Activated CD4-positive, alpha-beta T cell treated with anti-CD3 and anti-CD28 coated beads, Interleukin-2, amount 50 U/mL, for 16 hours (primary cell): ENCODE data around the gene KCNN3.
A peak's percentile ranks its signal among the peaks of the same experiment; 100 is the strongest.
"Not testable (repeated sequence)": the region's sequence is repeated elsewhere in the genome, so short reads cannot be mapped to it uniquely, and the experiment has no call there.

Experiments used
- DNase-seq: peaks from one replicate; pipeline ENCODE4 v3.0.0-alpha.2; 2020

KCNN3 gene

GRCh38 chr1:154870115-154870571 lies at the start of gene KCNN3:
Gene KCNN3 (minus strand): TSS chr1:154870281. CDS start chr1:154869964, 317 bp downstream.
- peak; percentile 73 for DNase-seq

DNA sequence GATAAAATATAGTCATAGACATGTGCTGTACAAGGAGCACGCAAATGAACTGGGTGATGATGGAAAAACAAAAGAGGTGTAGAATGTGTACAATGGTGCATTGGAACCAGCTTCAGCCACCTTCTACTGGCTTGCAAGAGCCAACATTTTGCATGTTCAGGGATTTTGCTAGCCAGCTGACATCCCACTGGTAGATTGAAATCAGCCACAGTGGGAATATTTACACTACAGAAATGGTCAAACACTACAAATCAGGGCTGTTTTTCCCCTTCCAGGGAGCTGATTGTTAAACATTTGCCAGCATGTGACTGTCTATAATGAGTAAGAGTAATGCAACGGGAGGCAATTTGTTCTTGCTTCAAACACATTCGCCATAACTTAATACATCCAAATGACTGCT lies 43.2 kb upstream of the KCNN3 start:
- DNase-seq: no peak

GRCh38 chr1:154912755-154913154 lies 42.7 kb upstream of the KCNN3 start:
- DNase-seq: no peak

DNA sequence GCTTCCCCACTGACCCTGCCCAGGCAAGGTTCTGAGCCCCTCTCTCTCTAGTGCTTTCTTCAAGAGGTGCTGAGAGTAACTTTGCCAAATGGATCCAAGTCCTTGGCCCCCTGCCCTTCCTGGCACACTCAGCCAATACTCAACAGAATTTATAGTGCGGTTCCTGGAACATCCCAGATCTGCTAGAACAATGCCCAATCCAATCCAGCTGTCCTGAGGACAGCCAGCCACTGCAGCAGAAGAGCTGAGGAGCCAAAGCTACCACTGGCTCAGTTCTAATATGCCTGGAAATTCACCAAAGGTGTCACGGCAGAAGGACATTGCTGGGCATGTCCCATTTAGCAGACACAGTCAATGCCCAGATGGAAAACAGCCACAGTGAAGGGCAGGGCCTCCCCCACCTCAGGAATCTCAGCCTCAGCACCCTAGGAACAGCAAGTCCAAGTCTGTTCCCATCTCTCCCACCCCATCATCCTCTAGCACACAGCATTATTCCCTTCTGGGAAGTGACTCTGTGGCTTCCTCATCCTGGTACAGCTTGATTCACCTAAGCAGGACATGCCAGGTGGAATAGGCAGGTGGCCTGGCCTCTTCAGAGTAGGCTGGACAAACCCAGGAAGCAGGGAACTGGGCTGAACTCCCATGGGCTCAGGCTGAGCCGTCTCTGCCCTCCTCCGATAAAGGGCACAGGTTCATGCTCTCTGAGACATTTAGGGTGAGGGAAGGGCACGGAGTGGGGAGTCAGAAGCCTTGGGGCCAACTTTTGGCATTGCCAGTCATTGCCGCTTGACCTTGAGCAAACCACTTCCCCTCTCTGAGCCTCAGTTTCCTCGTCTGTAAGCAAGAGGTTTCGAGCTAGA lies 41.8 kb upstream of the KCNN3 start:
- DNase-seq: no peak

- no peak for DNase-seq
These were observed 40.8 kb upstream of the KCNN3 start for GRCh38 chr1:154910851-154911250.

- DNase-seq: no peak
These were observed 38.9 kb upstream of the KCNN3 start for GRCh38 chr1:154908937-154909336.

GRCh38 chr1:154908129-154908528 lies 38.0 kb upstream of the KCNN3 start:
- DNase-seq: not testable (repeated sequence)

DNA sequence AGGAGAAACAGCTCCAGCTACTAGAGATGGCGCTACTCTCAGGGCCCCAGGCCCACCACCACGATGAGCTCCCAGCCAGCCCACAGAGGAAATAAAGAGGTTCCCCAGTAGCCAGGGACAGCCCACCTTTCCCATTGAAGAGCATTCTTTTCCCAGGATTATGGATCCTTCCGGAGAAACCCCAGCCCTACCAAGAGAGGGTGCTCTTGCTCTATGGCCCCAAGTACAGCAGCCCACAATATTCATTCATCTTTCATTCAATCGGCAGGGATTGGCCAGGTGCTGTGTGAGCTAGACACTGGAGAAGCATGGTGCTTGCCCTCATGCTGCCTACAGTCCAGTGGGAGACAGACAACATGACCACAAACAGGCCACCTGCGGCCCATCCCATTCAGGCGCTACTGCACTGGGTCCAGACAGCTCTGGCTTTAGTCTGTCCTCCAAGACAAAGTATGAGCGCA lies 36.6 kb upstream of the KCNN3 start:
- DNase-seq: no peak

- no peak for DNase-seq
These were observed 33.0 kb upstream of the KCNN3 start for GRCh38 chr1:154902938-154903566.

DNA sequence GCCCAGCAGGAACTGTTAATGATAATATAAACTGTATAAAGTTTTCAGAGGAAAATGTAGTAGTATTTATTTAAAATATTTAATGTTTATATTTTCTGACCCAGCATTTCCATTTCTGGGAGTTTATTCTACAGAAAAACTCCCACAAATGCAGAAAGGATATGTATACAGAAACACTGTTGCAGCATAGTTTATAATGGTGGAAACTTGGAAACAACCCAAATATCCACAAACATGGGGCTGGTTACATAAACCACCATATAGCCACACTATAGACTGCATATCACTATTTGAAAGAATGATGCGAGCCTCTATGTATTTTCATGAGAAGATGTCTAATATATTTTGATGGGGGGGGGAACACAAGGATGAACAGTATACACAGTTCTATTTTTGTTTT lies 31.5 kb upstream of the KCNN3 start:
- DNase-seq: no peak

- DNase-seq: no peak
These were observed 29.0 kb upstream of the KCNN3 start for GRCh38 chr1:154899041-154899440.

- no peak for DNase-seq
These were observed 26.7 kb upstream of the KCNN3 start for GRCh38 chr1:154896771-154897286.

DNA sequence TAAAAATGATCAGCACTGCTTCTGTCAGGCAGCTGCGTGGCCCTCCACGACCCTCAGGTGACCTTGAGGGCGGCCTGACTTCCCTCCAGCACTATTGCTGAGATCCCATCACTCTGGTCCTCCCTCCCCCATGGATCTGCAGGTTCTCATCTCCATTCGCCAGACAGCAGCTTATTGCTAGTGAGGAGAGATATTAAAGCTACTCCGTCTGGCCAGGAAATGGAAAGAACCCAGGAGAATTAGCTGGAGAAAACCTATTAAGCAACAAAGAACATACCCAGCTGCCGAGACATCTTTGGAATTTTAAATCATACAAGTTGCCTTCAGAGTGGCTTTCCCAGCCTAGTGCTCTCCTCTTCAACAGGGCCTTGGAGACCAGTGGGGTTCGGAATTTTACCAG lies 25.7 kb upstream of the KCNN3 start:
- no peak for DNase-seq

DNA sequence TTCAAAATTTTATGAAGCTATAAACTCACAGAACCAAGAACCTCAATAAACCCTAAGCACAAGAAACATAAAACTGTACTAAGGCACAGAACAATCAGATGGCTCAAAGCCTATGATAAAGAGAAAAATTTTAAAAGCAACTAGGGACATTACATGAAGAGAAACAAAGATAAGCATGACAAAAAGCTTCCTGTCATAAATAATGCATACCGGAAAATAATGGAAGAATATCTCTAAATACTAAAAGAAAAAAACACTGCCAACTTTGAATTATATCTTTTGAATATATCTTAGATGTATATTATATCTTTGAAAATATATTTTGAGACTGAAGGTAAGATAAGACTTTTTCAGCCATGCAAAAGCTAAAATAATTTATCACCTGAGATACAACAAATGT lies 21.4 kb upstream of the KCNN3 start:
- no peak for DNase-seq

DNA sequence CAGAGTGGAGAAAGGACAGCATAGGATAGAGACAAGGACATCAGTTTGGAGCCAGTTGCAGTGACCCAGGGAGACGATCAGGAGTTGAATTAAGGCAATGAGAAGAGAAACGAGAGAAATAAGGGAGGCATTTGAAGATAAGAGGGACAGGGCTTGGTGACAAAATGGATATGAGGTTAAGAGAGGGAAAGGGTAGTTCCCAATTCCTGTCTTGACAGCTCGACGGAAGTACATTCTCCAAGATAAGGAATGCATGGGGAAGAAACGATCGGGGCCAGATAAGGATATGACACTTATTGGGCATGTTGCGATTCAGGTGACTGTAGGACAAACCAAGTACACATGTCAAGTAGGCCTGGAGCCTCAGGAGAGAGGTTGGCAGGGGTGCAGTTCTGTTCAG lies 18.7 kb upstream of the KCNN3 start:
- DNase-seq: no peak

DNA sequence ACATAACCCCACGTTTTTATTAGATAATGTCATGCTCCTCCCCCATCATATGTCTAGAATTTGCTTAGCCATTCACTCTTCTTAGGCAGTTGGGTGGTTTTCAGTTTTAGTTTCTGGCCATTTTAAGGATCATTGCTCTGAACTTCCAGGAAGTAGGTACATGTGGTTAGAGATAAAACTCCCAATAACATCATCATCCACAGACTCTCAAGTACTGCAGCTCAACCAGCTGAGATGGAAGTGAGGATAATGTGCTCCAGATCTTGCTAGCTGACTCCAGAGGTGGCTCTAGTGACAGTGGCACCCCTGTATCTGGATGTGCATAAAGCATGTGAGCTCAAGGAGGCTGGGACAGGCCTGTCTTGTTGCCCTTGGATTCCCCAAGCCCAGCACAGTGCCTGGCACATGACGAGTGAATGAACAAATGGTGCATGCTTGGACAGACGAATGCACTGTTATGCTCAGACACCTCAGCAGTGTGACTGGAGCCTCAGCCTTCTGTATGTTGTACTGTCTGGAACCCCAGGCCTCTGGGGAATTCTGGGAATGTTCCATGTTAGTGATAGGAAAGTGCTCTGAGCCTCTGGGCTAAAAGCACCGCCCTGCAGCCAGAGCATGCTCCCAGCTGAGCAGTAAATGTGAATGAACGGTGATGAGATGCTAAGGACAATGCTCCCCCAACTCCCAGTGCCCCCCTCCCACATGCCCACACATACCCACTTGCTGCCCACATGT lies 16.4 kb upstream of the KCNN3 start:
- peak; percentile 49 for DNase-seq

GRCh38 chr1:154884869-154885701 lies 15.0 kb upstream of the KCNN3 start:
- DNase-seq: no peak

DNA sequence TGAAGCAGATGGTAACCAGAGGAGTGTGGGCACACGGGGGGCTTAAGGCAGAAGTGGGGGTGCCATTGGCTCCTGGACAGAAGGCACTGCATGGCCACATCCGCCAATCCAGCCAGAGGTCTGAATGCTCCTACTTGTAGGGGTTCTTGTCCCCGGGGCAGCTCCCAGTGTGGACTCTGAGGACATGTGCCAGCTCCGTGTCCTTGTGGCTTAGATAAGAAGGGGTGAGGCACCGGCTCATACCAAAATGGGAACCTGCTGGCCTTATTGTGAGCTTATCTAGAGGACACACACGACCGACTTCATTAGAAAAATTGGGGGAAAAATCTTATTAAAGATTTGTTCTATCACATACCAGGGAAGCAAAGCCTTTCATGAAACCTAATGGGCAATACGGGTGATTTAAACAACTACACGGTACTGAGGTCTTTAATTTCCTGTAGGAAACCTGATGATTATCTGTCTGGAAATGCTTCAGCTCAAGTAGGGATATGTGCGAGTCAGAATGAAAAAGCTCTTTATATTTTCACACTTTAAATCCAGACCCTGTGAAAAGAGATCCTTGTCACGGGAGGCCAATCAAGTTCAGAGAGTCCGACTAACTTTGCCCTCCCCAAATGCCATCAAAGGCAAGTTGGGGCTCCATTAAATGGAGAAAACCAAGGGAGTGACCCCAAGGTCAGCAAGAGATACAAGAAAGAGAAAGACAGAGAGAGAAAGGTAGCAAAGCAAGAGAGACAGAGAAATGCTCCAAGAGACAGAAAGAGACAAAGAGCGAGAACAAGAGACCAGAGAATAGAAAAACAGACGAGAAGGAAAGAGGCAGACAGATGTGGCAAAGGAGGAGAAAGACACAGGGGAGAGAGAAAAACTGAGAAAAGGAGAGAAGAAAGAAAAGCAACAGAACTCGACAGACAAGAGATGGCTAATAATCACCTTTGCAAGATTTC lies 14.1 kb upstream of the KCNN3 start:
- DNase-seq: no peak

GRCh38 chr1:154881820-154882535 lies 11.9 kb upstream of the KCNN3 start:
- DNase-seq: no peak

DNA sequence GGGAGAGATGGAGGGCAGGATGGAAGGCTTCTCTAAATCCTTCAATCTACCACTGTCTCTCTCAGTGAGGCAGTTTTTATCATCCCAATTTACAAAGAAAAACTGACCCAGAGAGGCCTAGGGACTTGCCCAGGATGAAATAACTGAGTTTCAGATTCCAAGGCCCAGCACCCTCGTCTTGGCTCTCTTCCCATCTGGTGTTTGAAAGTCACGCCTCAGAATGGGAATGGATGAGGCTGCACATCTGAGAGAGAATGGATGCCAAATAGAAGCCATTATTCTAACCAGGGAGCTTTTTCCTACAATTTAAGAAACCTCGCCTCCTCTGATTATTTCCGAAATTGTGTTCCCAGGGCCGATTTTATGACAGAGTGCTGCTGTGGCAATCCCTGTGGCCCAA lies 10.6 kb upstream of the KCNN3 start:
- no peak for DNase-seq

- DNase-seq: no peak
These were observed 8.9 kb upstream of the KCNN3 start for GRCh38 chr1:154879038-154879421.
